Heart left ventricle (tissue), 16 donors: Measurements from ENCODE around the gene TBRG1. TPM values are rescaled to one million over a fixed set of nuclear protein-coding genes. Genes with fewer than 3 reads are reported as not detected.

Source experiments
- ATAC-seq, 4 donors: fragments of 200-7000 bp; cut with Tn5 transposase; one replicate each; pipeline ENCODE4 v1.9.1; 2020 to 2022; ENCODE audit warnings: moderate library complexity in 4 of 4, mild to moderate bottlenecking in 3 of 4, moderate number of reproducible peaks in 1 of 4
- DNase-seq, 5 donors: peaks; one replicate each; pipeline ENCODE4 v3.0.0-alpha.2; 2020
- H3K27ac ChIP-seq, 12 donors: fragments of 200-600 bp; sonication (generic) in 4 of 12; one replicate each; pipeline versions ENCODE4 v1.5.0 to v1.8.0; 2016 to 2022; ENCODE audit warnings: mild to moderate bottlenecking in 2 of 12
- H3K27me3 ChIP-seq, 9 donors: fragments of 200-600 bp; sonication (generic) in 2 of 9; one replicate each; pipeline versions ENCODE4 v1.5.1 to v1.8.0; 2016 to 2022; ENCODE audit warnings: mild to moderate bottlenecking in 3 of 9
- H3K36me3 ChIP-seq, 9 donors: fragments of 200-600 bp; sonication (generic) in 2 of 9; one replicate each; pipeline versions ENCODE4 v1.5.0 to v1.8.0; 2018 to 2022; ENCODE audit warnings: mild to moderate bottlenecking in 2 of 9
- H3K4me1 ChIP-seq, 12 donors: fragments of 200-600 bp; sonication (generic) in 4 of 12; one replicate each; pipeline versions ENCODE4 v1.5.0 to v1.8.0; 2016 to 2022; ENCODE audit warnings: mild to moderate bottlenecking in 3 of 12
- H3K4me3 ChIP-seq, 12 donors: fragments of 200-600 bp; sonication (generic) in 4 of 12; one replicate each; pipeline versions ENCODE4 v1.5.0 to v1.8.0; 2017 to 2022; ENCODE audit warnings: mild to moderate bottlenecking in 9 of 12, moderate library complexity in 4 of 12
- H3K9me3 ChIP-seq, 12 donors: fragments of 200-600 bp; sonication (generic) in 4 of 12; one replicate each; pipeline versions ENCODE4 v1.5.0 to v1.8.0; 2016 to 2022; ENCODE audit warnings: mild to moderate bottlenecking in 1 of 12
- POLR2A ChIP-seq, 2 donors: fragments of 450-650 bp; IDR thresholded peaks; one replicate each; pipeline ENCODE4 v1.6.1; 2017; ENCODE audit warnings: antibody characterized with exemption in 2 of 2, mild to moderate bottlenecking in 2 of 2, moderate library complexity in 2 of 2
- WGBS, 4 donors: extraction: QIAGEN DNeasy Blood & Tissue Kit in 2 of 4; methylation state at CpG; one replicate each; pipeline versions ENCODE4 v1.1.5 to v1.1.7; 2013 to 2018; 5-methylcytosine and 5-hydroxymethylcytosine counted together
- intact Hi-C, 10 donors: fragments of 100-400 bp; cut with DNase I; formaldehyde crosslinking; loops; one replicate each; pipeline versions ENCODE4 v1.11.1 to v1.14.2; 2022
- polyA plus RNA-seq, 2 donors: library from polyadenylated mRNA; stranded (reverse); fragments of 200-250 nt; gene quantifications; one replicate each; pipeline ENCODE4 v1.2.3, GENCODE V29; 2013
- total RNA-seq, 9 donors: library from RNA; depleted of rRNA in 2 of 9; stranded (reverse); fragments of >200 nt in 2 of 9; fragmentation: NEBNext Ultra II Directional in 3 of 9; extraction: Animal tissue kit (Norgen Biotek cat#: 25700) in 3 of 9; gene quantifications; one replicate each; pipeline versions ENCODE4 v1.1.0 to v1.2.4, GENCODE V29; 2016 to 2023
- TF ChIP-seq, protein P1 (sequence below), 12 donors: fragments of 200-600 bp; sonication (generic) in 4 of 12; IDR thresholded peaks; one replicate each; pipeline versions ENCODE4 v1.5.0 to v1.8.0; 2018 to 2022; ENCODE audit warnings: antibody characterized with exemption in 12 of 12, mild to moderate bottlenecking in 5 of 12
- donor health status: ischemic (EF 13 %, LVEDD 7.1; RV severe dilation, severe dysfunction).
- donor health status: healthy with polysubstance abuse.
- donor health status: DM: no; HTN: yes; CAD: no.
- donor health status: DM: no; HTN: no; CAD: no.
- donor health status: ischemic (EF 25% LVEDD 6.9; RV normal size, moderate dysfunction).
- donor health status: ischemic (EF 25% LVEDD 5.7; RV mildly dilated, moderate dysfunction).
- donor health status: healthy.
- donor health status: DM: yes; HTN: yes; CAD: no.
- donor health status: ischemic (EF 35%, LVEDD 5.7; RV mildly dilated, moderate dysfunction).
- donor health status: nonischemic (EF 11% LVEDD 7.7; RV severe dilation, severe dysfunction).
- donor health status: DM: yes; HTN: yes; CAD: no.
- donor health status: PGD.
- donor health status: ischemic (EF 29% LVEDD 5.4; RV normal size, mild dysfunction).
- donor health status: nonischemic (EF 23%, LVEDD 6.1; RV moderate dilation, normal function).

TBRG1 gene
- total and polyA plus RNA-seq, 11 donors: 12.0 to 27.2 (median 19.8) TPM

DNA sequence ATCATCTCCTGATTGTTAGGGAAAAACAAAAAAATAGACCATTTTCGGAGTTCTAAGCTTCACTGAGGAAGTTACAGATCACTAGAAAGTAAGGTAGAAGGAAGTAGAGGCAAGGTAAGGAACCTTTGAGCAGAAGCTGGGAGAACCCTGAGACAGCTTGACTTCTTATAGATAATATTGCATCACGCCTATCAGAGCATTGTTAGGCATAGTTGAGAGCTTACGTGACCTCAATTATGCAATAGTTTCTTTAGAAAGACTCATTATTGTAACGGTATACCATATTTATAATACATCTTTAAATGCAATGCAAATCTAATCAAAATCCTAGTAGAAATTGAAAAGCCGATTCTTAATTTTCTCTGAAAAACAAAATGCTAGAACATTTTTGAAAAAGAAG lies 4.9 kb downstream of the TBRG1 start:
- Histone ChIP-seq H3K27ac (no peak overlapping the region), H3K4me3 (no peak overlapping the region), H3K9me3 (no peaks in the 10 kb centered on the region), H3K27me3 (no peaks in the 10 kb centered on the region), H3K4me1 (peaks cover 4 to 27% (median 15%) of the 10 kb centered on the region in 12 donors), H3K36me3 (peaks cover 1 to 79% (median 73%) of the 10 kb centered on the region in 9 donors)
- intact Hi-C loops: loop anchor here in 1 of 10 donors (10.0 kb wide), 1 partner anchor 487 kb away; the partner anchor contains the start of gene TMEM218
- no peak for TF ChIP-seq POLR2A (IDR thresholded peaks at IDR 0.05)
- TF ChIP-seq, protein P1, sequence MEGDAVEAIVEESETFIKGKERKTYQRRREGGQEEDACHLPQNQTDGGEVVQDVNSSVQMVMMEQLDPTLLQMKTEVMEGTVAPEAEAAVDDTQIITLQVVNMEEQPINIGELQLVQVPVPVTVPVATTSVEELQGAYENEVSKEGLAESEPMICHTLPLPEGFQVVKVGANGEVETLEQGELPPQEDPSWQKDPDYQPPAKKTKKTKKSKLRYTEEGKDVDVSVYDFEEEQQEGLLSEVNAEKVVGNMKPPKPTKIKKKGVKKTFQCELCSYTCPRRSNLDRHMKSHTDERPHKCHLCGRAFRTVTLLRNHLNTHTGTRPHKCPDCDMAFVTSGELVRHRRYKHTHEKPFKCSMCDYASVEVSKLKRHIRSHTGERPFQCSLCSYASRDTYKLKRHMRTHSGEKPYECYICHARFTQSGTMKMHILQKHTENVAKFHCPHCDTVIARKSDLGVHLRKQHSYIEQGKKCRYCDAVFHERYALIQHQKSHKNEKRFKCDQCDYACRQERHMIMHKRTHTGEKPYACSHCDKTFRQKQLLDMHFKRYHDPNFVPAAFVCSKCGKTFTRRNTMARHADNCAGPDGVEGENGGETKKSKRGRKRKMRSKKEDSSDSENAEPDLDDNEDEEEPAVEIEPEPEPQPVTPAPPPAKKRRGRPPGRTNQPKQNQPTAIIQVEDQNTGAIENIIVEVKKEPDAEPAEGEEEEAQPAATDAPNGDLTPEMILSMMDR (IDR thresholded peaks at IDR 0.05): no peak
- no peak for ATAC-seq
- no peak for DNase-seq
- WGBS, 4 donors: 94 to 96% (median 95%) methylated on average over 5 of the region's 5 CpGs

DNA sequence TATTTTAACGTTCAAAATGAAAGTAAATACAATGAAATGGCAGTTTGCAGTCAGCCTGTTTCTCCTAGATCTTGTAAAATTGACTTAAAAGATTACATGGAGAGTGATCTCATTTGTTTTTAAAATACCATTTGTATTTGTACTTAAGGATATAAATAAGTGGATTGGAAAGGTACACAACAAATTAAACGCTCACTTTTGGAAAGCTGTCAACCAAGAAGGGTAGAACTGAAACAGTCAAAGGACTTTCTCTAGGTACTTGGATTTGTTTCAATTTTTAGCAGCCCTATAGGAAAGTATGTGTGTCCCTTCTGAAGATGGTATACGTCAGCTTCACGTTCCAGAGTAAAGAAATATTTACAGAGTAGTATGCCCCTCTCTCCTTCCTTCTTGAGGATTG lies 7.3 kb downstream of the TBRG1 start:
- ATAC-seq (no peak), DNase-seq (no peak)
- no peak for TF ChIP-seq POLR2A (IDR thresholded peaks at IDR 0.05)
- TF ChIP-seq, protein P1 (IDR thresholded peaks at IDR 0.05): no peak
- peaks cover 2 to 100% (median 96%) of the 10 kb centered on the region in 9 donors for H3K36me3 ChIP-seq
- no peaks in the 10 kb centered on the region for H3K9me3 ChIP-seq
- H3K27ac ChIP-seq: no peak overlapping the region
- peaks cover 0 to 11% (median under 1%) of the 10 kb centered on the region in 12 donors for H3K4me1 ChIP-seq
- intact Hi-C loops: loop anchor here in 1 of 10 donors (10.0 kb wide), 1 partner anchor 485 kb away; the partner anchor contains the start of gene TMEM218
- 87 to 89% (median 88%) methylated on average over 4 of the region's 4 CpGs for WGBS, 4 donors
- no peaks in the 10 kb centered on the region for H3K27me3 ChIP-seq
- H3K4me3 ChIP-seq: no peak overlapping the region

DNA sequence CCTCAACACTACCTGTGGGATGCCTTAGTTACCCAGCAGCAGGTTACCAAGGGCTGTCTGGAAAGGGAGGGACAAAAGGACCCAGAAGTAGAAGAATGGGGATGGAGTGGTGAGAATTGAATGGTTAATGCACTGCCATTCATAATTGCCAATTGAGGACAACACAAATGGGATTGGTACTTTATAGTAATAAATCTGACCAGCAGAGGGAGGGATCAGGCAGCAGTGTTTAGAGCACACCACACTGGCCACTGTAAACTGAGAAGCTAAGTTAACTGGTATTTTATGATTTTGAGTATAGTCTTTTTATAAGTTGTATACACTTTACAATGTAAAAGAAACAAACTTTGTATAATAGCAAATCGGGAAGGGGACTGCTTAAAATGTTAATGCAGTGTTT lies 10.7 kb downstream of the TBRG1 start:
- no peak for DNase-seq
- Histone ChIP-seq H3K9me3 (no peaks in the 10 kb centered on the region), H3K4me1 (no peaks in the 10 kb centered on the region), H3K4me3 (no peak overlapping the region), H3K27ac (no peak overlapping the region), H3K36me3 (peaks cover 2 to 100% (median 98%) of the 10 kb centered on the region in 9 donors), H3K27me3 (no peaks in the 10 kb centered on the region)
- 86 to 97% (median 94%) methylated on average over 1 of the region's 1 CpG for WGBS, 4 donors
- no peak for TF ChIP-seq POLR2A (IDR thresholded peaks at IDR 0.05)
- TF ChIP-seq, protein P1 (IDR thresholded peaks at IDR 0.05): peak in 2 of 12 donors; percentile 15 to 16
- intact Hi-C loops: no loop called here
- ATAC-seq: no peak

DNA sequence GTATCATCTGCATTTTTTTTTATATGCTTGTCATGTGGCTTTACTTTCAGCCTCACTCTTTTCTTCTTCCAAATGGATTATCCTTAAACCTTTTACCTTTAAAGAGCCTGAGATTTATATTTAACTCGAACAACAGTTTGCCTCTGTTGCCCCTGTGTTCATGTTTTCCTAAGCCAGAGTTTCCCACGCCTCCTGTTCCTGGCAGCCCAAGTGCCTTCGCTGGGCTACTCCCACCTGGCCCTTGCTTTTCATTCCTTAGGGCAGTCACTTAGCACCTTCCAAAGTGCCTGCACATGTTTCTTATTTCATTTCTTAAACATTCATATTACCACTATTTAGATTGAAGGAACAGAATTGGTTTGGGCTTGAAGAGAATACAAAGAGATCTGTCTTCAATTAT lies 13.3 kb downstream of the TBRG1 start:
- Histone ChIP-seq H3K4me1 (no peaks in the 10 kb centered on the region), H3K27me3 (no peaks in the 10 kb centered on the region), H3K27ac (no peak overlapping the region), H3K4me3 (no peak overlapping the region), H3K36me3 (peaks cover 2 to 92% (median 86%) of the 10 kb centered on the region in 9 donors), H3K9me3 (no peaks in the 10 kb centered on the region)
- WGBS, 4 donors: 78 to 87% (median 82%) methylated on average over 3 of the region's 3 CpGs
- no peak for DNase-seq
- ATAC-seq: no peak
- TF ChIP-seq, protein P1 (IDR thresholded peaks at IDR 0.05): no peak
- TF ChIP-seq POLR2A (IDR thresholded peaks at IDR 0.05): no peak
- intact Hi-C loops: no loop called here
